Measurements from ENCODE around the gene FAM20B.

The FAM20B gene

GRCh38 chr1:179053486-179053885, 27.8 kb downstream of the FAM20B start:
- DNase-seq, result no peak

- DNase-seq, result no peak
Measured at GRCh38 chr1:179055937-179056336, 30.2 kb downstream of the FAM20B start.

GRCh38 chr1:179058487-179059483, 33.1 kb downstream of the FAM20B start:
- no peak for DNase-seq

GRCh38 chr1:179061360-179062282, 35.9 kb downstream of the FAM20B start:
- no peak for DNase-seq

- no peak for DNase-seq
Measured at GRCh38 chr1:179066471-179066870, 40.8 kb downstream of the FAM20B start.

- DNase-seq, result no peak
Measured at GRCh38 chr1:179077396-179077795, 51.7 kb downstream of the FAM20B start.

GRCh38 chr1:179079113-179079761, 53.5 kb downstream of the FAM20B start:
- peak; percentile 73 for DNase-seq

GRCh38 chr1:179080866-179081686, 55.4 kb downstream of the FAM20B start:
- DNase-seq, result no peak

GRCh38 chr1:179081687-179082332, 56.1 kb downstream of the FAM20B start, which contains the start of gene TOR3A:
Gene TOR3A, plus strand, starts transcription at chr1:179082070. Its CDS starts 59 bp downstream, at chr1:179082129.
- peak; percentile 98 for DNase-seq

GRCh38 chr1:179082333-179082998, 56.8 kb downstream of the FAM20B start:
- peak; percentile 79 for DNase-seq

GRCh38 chr1:179082999-179083335, 57.3 kb downstream of the FAM20B start:
- peak; percentile 73 for DNase-seq

GRCh38 chr1:179083533-179083932, 57.8 kb downstream of the FAM20B start:
- no peak for DNase-seq

GRCh38 chr1:179087665-179088064, 62.0 kb downstream of the FAM20B start:
- peak; percentile 77 for DNase-seq

GRCh38 chr1:179089827-179090482, 64.3 kb downstream of the FAM20B start:
- no peak for DNase-seq

GRCh38 chr1:179090522-179090921, 64.8 kb downstream of the FAM20B start:
- DNase-seq, result no peak

GRCh38 chr1:179090923-179091322, 65.2 kb downstream of the FAM20B start:
- DNase-seq, result no peak

GRCh38 chr1:179091691-179092165, 66.0 kb downstream of the FAM20B start:
- DNase-seq, result no peak

GRCh38 chr1:179092896-179093461, 67.3 kb downstream of the FAM20B start:
- DNase-seq, result no peak

- no peak for DNase-seq
Measured at GRCh38 chr1:179094818-179095217, 69.1 kb downstream of the FAM20B start.

- DNase-seq, result no peak
Measured at GRCh38 chr1:179095377-179095776, 69.7 kb downstream of the FAM20B start.
